ENCODE data around the gene CIAO1.
"Not testable (repeated sequence)": the region's sequence is repeated elsewhere in the genome, so short reads cannot be mapped to it uniquely, and the experiment has no call there.

The CIAO1 gene

DNA sequence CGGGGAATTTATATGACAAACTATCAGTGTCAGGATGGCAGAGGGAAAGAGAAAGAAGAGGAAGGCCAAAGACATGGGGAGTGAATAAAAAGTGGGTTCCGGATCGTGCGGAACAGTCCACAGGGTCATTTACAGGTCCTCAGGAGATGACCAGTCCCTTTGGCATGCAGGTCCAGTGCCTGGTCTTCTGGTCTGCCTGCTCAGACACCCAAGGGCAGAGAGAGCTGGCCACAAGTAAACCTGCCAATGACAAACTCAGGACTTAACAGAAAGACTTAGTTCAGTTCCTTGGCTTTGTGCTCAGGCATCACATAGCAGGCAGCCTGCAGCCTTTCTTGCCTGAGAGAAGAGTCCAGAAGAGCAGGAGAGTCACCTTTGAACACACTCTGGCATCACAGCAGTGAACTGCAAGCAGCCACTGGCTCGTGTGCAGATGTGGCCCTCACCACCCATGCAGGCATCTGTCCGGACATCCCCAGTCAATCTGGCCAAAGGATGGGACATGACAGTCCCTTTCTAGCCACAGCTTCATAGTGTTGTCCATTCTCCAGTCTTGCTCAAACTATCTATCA, 14.2 kb upstream of the CIAO1 start:
- DNase-seq, result no peak

DNA sequence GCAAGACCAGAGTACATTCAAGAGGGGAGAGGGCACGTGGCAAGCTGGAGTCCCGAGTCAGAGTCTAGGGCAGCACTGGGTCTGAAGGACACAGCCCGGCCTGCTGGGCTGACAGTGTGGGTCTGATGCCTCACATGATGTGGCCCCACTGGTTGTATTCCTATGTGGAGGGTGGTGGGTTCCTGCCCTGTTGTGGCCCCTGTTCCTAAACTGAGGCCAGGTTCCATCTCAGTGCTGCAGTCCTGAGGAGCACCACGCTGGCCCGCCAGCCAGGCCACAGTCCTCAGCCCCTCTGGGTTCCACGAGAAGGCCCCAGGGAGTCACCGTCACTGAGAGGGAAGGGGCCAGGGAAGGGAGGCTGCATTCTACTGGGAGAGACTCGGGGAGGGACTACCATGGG, 13.5 kb upstream of the CIAO1 start:
- DNase-seq, result no peak

DNA sequence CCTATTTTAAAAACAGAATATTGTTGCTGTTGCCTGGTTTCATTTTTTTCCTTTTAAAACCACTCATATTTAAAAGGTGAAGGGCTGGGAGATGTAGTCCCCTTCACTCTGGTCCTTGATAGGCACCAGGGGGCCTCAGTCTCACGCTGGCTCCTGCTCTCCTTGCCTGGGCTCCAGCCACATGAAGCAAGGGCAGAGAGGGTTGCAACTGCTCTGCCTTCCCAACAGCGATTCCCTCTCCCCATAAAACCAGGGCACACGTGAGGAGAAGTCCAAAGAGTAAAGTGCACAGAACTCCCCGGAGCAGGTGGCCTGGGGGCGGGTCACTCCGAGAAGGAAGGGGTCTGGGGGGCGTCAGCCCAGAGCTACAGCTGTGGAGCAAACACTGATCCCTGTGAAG, 13.0 kb upstream of the CIAO1 start:
- DNase-seq, result no peak

DNA sequence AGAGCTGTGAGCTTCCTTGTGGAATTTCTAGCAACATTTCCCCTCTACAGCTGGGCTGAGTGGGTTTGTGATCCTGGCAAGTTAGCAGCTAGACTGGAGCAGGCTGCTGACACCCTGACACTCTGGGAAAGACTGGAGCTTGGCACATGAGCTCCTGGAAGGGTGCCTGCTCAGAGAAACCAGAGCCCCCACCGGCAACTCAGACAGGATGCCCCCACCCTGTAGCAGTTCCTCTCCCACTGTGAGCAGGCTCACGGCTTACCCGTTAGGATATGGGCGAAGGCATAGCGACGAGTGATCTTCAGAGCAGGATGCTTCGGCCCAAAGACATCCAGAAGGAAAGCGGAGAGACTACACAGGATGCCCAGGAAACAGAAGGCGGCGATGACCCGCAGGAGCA, 11.5 kb upstream of the CIAO1 start:
- DNase-seq, result no peak

DNA sequence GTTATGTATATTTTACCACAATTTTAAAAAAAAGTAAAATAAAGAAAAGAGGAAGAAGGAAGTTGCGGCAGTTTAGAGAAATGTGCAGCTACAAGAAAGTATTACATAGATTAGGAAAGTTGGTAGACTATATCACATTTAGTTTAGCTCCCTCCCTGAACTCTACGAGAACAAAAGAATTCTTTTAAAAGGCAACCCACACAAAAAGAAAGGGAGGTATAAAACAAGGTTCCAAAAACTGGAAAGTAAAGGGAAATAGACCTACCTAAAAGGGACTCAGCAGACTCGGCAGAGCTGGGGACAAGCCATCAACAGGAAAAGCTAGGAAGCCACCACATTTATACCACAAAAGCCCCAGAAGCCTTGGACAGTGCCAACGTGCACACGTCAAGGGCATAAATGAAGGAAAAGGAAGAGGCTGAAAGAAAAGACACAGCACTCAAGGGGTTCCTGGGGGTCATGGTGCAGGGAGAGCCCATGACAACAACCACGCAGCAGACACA, 9.4 kb upstream of the CIAO1 start:
- DNase-seq, result no peak

DNA sequence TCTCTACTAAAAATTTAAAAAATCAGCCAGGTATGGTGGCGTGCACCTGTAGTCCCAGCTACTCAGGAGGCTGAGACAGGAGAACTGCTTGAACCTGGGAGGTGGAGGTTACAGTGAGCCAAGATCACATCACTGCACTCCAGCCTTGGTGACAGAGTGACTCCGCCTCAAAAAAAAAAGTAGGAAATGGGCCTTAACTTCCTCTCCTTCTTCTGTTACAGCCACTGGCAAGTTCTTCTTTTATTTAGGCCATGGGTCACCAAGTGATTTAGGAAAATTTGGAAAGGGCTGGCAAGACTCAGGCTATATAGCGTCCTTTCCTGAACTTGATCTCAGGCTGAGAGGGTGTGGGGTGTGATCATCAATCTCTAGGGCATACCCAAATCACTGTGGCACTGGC, 8.3 kb upstream of the CIAO1 start:
- DNase-seq, result not testable (repeated sequence)

DNA sequence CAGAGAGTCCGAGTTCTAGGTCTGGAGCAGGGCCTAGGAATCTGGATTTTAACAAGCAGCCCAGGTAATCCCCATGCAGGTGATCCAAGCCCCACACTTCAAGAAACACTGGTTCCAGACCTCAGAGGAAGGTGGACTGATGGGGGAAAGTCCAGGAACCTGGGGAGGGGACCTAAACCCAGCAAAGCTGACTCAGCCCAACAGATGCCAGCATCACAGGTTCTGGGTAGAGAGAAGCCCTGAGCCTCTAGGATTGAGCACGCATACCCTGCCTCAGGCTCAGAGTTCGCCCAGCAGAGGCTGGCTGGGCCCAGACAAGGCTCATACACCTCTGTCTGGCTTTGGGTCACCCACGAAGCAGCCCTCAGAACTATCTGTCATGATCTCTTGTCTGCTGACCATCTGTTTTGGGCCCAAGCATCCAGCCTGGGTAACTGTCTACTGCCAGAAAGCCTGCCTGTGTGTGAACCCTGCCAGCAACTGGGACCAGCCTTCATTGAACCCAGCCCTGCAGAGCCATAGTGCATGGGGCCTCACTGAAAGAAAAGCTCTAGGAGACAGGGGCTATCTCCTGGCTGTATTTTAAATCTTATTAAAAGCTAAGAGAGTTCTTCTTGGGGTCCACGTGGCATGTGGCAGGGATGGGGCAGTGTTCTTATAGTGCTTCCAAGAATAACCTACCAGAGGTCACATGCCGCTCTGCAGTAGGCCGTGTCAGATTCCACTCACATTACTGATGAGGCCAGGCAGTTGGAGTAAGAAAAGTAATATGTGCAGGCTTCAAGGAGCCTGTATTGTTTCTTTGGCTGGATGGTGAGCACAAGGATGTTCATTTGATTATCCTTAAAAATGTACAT, 7.6 kb upstream of the CIAO1 start:
- DNase-seq, result no peak

DNA sequence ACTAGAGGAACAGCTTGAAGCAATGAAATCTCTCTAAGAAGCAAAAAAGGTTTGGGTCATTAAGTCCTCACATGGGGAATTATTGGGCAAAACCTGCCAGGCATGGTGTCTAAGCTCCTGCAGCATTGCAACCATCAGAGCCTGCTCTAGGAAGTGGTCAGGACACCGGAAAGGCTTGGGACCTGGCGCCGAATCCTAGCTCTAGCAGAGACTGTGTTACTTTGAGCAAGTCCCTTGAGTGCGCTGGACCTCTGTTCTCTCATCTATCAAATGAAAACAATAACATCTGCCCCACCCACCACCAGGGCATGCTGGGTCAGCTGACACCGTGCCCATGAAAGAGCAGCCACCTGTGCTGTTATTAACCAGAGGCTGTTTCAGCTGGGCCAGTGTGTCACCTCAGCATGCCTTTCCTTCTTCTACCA, 6.5 kb upstream of the CIAO1 start:
- DNase-seq, result no peak

DNA sequence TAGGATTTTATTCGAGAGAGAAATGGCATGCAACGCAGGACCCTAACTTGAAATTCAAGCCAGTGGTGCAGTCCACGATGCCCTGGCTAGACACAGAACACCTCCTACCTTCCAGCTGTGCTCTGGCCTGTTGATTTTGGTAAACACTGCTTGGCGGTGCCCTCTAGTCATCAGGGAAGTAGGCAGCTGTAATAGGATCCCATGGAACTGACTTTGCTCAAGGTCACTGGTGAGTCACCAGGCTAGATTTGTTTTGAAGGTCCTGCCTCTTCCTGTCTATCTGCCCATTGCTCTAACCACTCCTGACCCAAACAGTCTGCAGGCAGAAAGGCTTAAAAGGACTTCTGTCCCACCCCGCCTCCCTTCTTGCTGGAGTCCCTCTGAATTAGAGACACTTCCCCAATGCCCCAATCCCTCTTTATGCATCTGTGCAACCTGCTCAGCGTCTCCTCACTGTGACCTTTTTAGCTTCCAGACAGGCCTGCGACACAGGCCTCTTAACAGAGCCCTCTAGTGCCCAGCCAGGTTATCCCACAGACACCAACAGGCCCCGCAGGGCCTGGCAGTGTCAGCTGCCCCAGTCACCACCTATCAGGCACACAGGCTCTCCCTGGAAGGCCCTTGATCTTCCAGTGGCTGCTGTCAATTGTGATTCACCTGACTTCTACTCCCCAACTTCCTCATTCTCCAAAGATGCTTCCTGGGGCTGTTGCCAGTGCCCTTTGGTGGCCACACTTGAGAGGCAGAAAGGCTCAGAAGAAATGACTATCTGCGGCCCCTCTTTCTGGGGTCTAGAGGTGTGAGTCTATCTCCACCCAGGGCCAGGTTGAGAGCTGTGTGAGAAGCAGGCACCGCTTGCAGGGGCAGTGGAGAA, 5.4 kb upstream of the CIAO1 start:
- DNase-seq, result no peak

DNA sequence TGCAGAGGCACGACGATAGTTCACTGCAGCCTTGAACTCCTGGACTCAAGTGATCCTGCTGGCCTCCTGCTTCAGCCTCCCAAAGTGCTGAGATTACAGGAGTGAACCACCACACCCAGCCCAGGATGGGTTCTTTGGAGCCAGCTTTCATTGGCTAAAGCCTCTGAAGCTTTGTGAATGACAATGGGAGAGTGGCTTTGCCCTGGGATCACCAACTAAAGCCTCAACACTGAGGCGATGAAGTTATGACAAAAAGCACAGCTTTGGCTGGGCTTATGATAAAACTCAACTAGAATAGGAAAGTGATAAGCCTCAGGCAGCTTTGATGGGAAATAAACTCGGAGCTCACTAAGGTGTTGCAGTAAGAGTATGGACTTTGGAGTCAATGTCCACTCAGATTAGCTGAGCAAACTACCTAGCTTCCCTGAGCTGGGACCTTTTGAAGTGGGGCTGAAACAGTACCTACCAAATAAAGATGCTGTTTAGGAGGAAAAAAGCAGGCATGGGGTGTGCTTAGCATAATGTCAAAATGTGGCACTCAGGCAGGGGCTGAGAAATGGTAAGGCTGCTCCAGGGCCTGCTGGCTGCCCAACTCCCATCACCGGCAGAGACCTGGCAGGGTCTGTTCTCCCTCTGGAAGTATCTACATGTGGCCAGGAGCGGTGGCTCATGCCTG, 4.6 kb upstream of the CIAO1 start:
- DNase-seq, result no peak

DNA sequence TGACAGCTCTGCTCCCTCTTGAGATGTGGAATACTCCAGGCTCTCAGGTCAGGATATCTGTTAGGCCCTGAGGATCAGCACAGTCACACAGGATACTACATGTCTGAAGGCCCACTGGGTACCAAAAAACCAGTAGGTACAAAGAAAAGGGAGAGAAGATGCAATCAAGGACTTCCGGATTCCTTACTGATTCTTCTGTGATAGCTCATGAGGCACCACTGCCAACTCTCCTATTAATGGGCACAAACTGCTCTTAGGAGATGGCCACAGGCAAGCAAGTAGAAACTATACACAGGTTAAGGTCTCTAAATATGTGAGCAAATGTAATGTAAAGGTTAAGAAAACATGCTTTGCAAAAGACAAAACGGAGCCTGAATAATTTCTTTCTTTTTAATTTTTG, 3.7 kb upstream of the CIAO1 start:
- DNase-seq, result no peak

DNA sequence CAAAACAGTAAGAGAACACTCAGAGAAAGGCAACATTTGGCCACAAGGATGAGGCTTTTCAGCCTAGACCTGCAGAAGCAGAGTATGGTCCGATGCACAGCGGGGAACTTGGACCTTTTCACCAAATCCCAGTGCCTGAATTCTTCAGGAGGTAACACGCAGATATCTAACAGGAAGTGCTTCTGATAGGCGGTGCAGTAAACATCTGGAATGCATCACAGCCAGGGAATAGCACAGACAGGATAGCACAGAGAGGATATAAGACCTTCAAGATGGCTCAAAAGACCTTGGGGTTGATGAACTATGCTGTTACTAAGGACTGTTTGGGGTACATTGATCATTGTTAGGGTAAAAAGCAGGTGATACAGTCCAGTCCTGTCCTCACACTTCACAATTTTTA, 1.9 kb upstream of the CIAO1 start:
- DNase-seq, result no peak

DNA sequence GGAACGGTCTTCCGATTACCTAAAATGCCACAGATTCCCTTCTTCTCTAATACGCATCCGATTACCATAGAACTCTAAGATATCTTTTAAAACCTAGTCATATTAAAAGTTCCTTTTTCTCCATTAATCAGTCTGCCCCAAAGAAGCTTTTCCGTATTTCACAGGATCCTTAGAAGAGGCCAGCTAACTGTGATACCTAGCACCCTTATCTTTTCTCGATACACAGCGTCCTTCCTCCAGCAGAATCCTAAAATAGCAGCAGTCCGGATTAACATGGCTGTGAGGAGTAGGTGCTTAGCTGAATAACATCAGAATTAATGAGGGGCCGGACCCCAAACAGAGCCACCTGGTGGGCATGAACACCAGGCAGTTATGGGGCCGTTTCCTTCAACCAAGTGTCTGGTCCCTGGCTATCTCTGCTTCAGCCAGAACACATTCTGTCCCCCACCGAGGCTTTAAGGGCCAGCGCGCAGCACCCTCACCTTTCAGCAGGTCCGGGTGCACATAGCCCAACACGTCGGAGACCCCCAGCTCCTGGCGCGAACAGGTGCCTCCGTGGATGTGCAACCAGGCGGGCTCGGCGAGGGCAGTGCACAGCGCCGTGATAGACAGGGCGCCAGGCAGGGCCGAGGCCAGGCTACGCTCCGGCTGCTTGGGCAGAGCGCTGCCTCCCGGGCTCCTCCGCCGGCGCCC, 1.2 kb upstream of the CIAO1 start:
- DNase-seq, result no peak

DNA sequence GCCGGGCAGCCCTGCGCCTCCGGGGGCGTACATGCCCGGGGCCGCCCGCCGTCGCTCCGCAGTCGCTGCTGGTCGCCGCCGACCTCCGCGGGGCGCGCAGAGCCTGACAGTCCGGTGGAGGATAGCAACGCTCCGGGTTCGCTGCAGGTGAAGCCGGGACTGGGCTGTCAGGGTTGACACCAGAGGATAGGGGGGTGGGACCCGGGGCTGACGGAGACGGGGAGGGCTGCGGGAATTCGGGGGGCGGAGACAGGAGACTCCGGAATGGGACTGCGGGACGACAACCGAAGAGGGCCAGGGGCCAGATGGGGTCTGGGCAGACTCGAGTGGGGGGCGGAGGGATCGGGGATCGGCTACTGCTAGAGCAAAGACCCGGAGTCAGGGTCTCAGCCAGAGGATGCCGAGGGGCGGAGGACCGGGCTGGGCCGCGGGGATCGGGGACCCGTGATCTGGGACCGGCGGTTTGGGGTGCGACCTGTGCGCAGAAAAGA, 631 bp upstream of the CIAO1 start:
- DNase-seq, result no peak

DNA sequence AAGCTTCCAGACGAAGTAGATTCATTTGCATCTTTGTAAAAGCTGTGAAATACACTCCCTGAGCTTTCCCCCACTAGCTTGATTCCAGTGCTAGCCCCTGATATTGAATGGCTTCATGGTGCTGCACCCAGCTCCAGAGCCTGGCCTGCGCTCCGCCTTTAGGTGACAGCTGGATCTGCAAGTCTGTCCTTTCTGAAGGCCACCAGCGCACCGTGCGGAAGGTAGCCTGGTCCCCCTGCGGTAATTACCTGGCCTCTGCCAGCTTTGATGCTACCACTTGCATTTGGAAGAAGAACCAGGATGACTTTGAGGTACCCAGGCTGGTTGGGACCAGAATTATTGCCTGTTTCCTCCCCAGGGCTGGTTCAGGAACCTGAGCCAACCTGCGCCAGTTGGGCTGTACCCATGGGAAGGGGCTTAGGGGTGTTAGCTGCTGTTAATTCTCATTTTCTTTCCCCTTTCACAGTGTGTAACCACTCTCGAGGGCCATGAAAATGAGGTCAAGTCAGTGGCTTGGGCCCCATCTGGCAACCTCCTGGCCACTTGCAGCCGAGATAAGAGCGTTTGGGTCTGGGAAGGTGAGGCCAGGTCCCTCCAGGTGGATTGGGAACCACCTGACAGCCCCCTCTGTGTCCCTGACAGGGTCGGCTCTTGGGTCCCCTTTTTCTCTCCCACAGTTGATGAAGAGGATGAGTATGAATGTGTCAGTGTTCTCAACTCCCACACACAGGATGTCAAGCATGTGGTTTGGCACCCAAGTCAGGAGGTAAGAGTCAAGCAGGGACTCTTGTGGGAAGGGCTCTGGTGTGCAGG, 1.3 kb downstream of the CIAO1 start:
- DNase-seq, result no peak

DNA sequence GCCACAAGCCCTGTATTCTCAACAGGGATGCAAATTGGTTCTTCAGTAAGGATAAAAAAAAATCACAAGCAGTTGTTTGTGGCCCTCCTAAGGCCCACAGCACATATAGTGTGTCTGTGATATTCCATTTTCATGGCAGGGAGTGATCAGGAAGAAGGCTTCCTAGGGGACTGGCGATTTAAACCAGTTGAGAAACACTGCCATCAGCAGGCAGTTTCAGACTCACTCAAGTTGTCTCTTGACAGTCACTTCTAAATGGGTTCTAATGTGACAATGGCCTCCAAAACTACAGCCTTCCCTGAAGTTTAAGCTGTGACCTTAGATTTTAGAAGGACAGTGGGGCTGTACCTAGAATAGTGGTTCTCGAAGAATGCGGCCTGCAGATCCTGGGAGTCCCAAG, 6.0 kb downstream of the CIAO1 start:
- DNase-seq, result no peak

DNA sequence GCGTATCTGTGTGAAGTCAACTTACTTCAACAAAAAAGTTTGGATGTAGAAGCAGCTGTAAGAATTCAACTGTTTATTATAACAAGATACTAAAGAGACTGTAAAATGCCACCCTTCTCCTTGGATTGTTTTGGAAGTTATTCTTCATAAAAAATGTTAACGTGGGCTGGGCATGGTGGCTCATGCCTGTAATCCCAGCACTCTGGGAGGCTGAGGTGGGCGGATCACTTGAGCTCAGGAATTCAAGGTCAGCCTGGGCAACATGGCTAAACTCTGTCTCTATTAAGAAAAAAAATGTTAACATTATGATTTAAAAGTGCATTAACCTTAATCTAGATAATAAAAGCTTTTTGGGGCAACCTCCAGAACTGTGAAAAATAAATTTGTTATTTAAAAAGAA, 7.7 kb downstream of the CIAO1 start:
- DNase-seq, result no peak

DNA sequence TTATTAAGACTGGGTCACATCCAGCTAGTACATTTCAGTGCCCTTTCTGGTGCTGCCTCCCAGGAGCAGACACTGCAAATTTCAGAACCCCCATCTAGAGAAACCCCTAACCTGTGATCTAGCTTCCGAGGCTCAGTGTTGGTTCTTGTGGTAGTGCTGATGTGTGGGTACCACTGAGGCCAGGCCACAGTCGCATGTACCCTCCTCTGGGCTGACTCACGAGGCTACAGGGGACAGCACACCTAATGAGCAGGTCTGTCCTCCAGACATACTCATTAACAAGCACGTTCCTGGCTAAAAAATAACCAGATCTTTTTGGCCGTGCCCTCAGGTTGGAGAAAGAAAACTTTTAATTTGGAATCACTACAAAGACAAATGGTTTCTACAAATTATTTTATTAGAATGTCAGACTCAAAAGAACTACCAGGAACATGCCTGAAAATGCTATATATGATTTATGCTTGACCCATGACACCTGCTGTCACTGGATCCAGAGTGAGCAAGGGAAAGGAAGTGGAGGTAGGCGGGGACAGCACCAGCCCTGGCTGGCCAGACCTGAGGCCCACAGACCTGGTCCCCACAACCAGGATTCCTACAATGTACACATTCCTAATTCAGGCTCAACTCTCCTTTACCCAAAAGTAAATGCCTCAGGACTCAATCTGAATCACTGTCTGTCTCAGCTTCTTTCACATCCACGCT, 8.5 kb downstream of the CIAO1 start:
- DNase-seq, result no peak

DNA sequence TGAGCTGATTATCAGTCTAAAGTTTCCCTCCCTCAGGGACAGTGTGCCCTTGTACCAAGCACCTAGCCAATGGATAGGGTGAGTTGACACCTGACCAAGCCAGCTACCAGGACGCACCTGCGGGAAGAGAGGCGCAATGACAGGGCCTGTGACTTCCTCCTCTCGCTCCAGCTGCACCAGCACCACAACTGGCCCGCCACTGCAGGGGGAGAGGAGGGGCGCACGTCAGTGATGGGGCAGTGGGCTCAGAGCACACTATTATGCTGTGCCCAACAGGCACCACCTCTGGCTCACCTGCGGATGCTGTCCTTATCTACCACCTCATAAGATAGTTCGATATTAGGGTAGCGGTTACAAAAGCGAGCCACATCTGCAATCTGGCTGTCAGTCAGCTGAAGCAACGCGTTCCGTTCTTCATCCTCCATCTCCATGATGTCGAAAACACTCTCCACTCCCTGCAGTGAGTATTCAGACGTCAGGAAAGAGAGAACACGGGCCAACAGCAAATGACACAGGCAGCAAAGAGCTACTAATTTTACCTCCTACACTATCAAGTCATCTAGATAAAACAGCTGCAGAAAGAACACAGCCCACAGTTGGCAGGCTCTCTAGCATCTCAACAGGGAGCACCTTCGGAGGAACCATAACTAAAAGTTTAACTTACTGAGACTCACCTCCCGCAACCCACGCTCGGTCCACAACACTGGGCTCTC, 10.9 kb downstream of the CIAO1 start:
- DNase-seq, result no peak

DNA sequence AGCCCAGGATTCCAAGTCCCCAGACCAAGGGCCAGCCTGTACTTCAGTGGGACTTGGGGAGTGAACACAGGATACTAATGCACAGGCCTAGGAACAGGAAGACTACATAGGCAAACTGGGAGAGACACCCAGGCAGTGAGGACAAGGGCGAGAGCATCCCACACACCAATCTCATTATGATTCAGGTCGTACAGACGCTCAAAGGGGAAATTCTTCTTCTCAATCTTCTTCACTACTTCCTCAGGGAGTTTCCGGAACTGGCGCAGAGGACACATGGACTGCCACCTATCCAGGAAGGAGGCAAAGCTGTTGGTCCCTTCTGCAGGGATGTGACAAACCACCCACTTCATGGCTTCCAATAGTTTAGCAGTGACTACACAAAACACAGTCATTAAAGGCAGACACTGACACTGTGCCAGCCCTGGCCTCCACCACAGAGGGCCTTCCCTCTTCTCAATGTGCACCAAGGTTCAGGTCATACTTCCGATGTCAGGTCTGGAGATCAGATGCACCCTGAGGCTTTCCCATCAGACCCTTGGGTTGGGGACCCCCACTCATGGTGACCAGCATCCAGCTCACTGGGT, 21.3 kb downstream of the CIAO1 start:
- no peak for DNase-seq
